Suppressor macrophage treated with lipopolysaccharide for 4 hours (primary cell): ENCODE measurements around the gene FCSK.
"Not testable (repeated sequence)": the region's sequence is repeated elsewhere in the genome, so short reads cannot be mapped to it uniquely, and the experiment has no call there.

Experiments used
- DNase-seq: peaks from one replicate; pipeline ENCODE4 v3.0.0-alpha.2; 2020

Gene FCSK

GRCh38 chr16:70432723-70433457 is 21.5 kb upstream of the FCSK start:
- peak; percentile 70 for DNase-seq

DNA sequence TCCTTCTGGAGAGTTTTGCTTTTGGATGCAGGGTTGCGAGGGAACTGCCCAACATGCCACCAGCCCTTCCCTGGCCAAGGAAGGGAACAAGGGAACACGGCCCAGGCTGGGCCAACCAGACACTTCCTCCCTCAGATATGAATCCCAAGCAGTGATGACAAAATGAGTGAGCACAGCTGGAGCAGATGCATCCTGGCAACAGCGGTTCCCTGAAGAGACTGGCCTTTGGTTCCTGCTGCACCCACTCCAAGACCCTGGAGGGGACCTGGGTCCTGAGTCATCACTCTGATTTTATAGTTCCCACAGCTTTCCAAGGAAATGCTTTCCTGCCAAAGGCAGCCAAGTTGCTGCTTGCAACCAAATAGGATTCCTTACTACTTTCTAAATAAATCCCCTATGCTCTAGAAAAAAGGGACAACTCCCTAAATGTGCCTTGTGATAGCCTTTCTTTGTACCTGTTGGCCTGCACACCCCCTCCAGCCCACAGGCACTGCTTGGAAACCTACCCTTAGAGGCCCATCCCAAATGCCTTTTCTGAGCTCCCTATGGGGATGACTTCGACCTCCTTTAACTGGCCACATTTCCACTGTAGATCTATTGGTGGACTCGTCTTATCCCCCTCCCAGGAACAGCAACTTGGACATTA is 20.8 kb upstream of the FCSK start:
- DNase-seq = peak; percentile 64

GRCh38 chr16:70434484-70435260 is 19.7 kb upstream of the FCSK start:
- no peak for DNase-seq

DNA sequence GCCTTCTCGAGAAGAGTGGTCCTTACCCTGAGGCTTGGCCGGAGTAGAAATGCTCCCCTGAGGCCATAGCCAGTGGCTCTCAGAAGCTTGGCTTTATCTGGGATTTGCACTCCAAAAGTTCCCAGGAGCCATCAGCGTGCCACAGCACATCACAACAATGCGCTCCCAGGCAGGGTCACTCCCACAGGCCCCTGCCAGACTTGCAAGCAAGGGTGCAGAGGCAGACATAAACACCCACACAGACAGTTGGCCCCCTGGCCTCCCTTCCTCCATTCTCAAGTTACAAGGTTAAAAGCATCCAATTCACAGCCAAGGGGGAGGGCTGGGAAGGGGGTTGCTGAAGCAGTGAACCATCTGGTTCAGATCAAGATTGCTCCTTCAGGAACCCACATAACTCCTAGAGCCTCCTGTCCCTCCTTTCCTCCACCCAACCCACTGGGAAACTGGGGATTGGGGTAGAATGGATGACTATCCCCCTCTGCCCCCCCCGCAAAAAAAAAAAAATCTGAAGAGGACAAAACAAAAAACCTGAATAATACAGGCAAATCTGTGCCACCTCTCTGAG is 17.3 kb upstream of the FCSK start:
- no peak for DNase-seq

- DNase-seq = peak; percentile 73
Measured at GRCh38 chr16:70437582-70438557, 16.5 kb upstream of the FCSK start.

GRCh38 chr16:70438585-70438968 is 15.8 kb upstream of the FCSK start:
- no peak for DNase-seq

- peak; percentile 94 for DNase-seq
Measured at GRCh38 chr16:70438969-70439862, 15.2 kb upstream of the FCSK start, which contains the start of gene ST3GAL2. Gene ST3GAL2, minus strand, starts transcription at chr16:70439100. Its CDS starts 40,570 bp downstream, at chr16:70398530.

DNA sequence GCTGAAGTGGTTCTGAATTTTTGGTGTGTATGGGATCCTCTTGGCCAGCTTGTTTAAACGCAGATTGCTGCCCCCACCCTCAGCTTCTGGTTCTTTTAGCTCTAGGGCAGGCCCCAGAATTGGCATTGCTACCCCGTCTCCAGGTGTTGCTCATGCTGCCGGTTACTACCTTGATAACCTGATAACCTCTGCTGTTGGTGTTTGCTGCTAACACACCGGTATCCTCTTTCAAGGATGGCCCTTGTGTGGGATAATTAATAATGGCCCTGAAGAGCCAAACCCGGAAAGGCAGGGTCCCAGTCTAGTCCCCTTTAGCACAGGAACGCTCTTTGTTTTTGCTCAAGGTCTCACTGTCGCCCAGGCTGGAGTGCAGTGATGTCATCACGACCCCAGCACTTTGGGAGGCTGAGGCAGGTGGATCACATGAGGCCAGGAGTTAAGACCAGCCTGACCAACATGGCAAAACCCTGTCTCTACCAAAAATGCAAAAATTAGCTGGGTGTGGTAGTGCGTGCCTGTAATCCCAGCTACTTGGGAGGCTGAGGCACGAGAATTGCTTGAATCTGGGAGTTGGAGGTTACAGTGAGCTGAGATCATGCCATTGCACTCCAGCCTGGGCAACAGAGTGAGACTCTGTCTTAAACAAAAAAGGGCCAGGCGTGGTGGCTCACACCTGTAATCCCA is 14.2 kb upstream of the FCSK start:
- no peak for DNase-seq

GRCh38 chr16:70441406-70441990 is 12.9 kb upstream of the FCSK start:
- no peak for DNase-seq

- no peak for DNase-seq
Measured at GRCh38 chr16:70442344-70442743, 12.1 kb upstream of the FCSK start.

- no peak for DNase-seq
Measured at GRCh38 chr16:70444249-70445063, 9.9 kb upstream of the FCSK start.

- no peak for DNase-seq
Measured at GRCh38 chr16:70448075-70448474, 6.3 kb upstream of the FCSK start.

DNA sequence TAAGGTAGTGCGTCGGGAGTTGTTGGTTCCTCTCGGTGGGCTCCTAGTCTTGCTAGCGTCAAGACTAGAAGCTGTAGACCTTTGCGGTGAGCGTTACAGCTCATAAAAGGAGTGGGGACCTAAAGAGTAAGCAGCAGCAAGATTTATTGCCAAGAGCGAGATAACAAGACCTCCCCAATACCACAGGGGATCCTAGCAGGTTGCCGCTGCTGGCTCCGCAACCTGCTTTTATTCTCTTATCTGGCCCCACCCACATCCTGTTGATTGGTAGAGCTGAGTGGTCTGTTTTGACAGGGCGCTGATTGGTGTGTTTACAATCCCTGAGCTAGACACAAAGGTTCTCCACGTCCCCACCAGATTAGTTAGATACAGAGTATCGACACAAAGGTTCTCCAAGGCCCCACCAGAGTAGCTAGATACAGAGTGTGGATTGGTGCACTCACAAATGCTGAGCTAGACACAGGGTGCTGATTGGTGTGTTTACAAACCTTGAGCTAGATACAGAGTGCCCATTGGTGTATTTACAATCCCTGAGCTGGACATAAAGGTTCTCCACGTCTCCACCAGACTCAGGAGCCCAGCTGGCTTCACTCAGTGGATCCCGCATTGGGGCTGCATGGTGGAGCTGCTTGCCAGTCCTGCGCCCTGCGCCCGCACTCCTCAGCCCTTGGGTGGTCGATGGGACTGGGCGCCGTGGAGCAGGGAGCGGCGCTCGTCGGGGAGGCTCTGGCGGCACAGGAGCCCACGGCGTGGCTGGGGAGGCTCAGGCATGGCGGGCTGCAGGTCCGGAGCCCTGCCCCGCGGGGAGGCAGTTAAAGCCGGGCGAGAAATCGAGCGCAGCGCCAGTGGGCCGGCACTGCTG is 4.0 kb upstream of the FCSK start:
- not testable (repeated sequence) for DNase-seq

DNA sequence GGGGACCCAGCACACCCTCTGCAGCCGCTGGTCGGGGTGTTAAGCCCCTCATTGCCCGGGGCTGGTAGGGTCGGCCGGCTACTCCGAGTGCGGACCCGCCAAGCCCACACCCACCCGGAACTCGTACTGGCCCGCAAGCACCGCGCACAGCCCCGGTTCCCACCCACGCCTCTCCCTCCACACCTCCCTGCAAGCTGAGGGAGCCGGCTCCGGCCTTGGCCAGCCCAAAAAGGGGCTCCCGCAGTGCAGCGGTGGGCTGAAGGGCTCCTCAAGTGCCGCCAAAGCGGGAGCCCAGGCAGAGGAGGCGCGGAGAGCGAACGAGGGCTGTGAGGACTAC is 3.4 kb upstream of the FCSK start:
- DNase-seq = not testable (repeated sequence)

GRCh38 chr16:70453117-70453891 is 1.1 kb upstream of the FCSK start:
- DNase-seq = no peak

DNA sequence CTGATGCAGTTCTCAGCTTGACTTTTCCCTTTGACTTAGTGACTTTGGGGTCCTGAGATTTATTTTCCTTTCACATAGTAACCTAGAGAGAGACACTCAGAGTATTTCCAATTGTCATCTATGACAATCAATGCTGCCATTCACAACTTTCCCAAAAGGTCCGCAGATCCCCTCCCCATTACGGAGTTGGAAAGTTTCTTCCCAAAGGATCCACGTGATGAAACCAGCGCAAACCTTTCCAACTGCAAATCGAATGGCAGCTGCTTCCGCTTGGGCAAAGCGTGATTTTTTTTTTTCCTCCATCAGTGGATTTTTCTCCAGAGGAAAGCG is 538 bp upstream of the FCSK start:
- DNase-seq = no peak

- DNase-seq = no peak
Measured at GRCh38 chr16:70455910-70456309, 1.5 kb downstream of the FCSK start.
